HepG2 (cell line): ENCODE results near the gene GLYATL3. TPM values are rescaled to one million over a fixed set of nuclear protein-coding genes. Genes with fewer than 3 reads are reported as not detected.

Experiments
- ATF6 ChIP-seq: sonication (generic); formaldehyde crosslinking; conservative IDR thresholded peaks from 2 replicates; pipeline ENCODE4 v1.4.0; 2020; ENCODE audit warnings: missing genetic modification reagents
- EEA1 ChIP-seq: sonication (generic); formaldehyde crosslinking; IDR thresholded peaks from 2 replicates; pipeline ENCODE4 v1.5.1; 2020; ENCODE audit warnings: mild to moderate bottlenecking, missing genetic modification reagents, borderline replicate concordance
- FOXP1 ChIP-seq, 2 experiments: fragments of 450-650 bp in 1 of 2; IDR thresholded peaks; 2 replicates each; pipeline ENCODE4 v1.6.1; 2017 to 2018; ENCODE audit warnings: antibody characterized with exemption in 1 of 2
- HOXA7 ChIP-seq: sonication (generic); formaldehyde crosslinking; IDR thresholded peaks from 2 replicates; pipeline ENCODE4 v1.8.1; 2022; ENCODE audit warnings: mild to moderate bottlenecking, missing genetic modification reagents, moderate library complexity
- KAT8 ChIP-seq: IDR thresholded peaks from 2 replicates; pipeline ENCODE4 v1.6.1; 2016; ENCODE audit warnings: missing genetic modification reagents, missing compliant biosample characterization
- MTA3 ChIP-seq: sonication (generic); formaldehyde crosslinking; IDR thresholded peaks from 2 replicates; pipeline ENCODE4 v1.4.0; 2020; ENCODE audit warnings: missing genetic modification reagents
- PRPF4 ChIP-seq: fragments of 200-400 bp; formaldehyde crosslinking; IDR thresholded peaks from 2 replicates; pipeline ENCODE4 v1.6.1; 2016; ENCODE audit warnings: low read length, low read depth; ENCODE audit not compliant: poor library complexity, severe bottlenecking
- REPIN1 ChIP-seq: sonication (generic); formaldehyde crosslinking; IDR thresholded peaks from 2 replicates; pipeline ENCODE4 v1.8.0; 2022; ENCODE audit warnings: missing genetic modification reagents, low read depth, mild to moderate bottlenecking, borderline replicate concordance
- RXRA ChIP-seq: sonication (generic); formaldehyde crosslinking; IDR thresholded peaks from 2 replicates; pipeline ENCODE4 v1.5.1; 2020; ENCODE audit warnings: missing genetic modification reagents
- SRF ChIP-seq: IDR thresholded peaks from 2 replicates; pipeline ENCODE4 v1.6.1; 2011; ENCODE audit warnings: mild to moderate bottlenecking, low read depth, low read length, moderate library complexity
- TSC22D2 ChIP-seq: sonication (generic); formaldehyde crosslinking; IDR thresholded peaks from 2 replicates; pipeline ENCODE4 v1.5.1; 2020; ENCODE audit warnings: missing genetic modification reagents, mild to moderate bottlenecking, borderline replicate concordance
- ZNF225 ChIP-seq: sonication (generic); formaldehyde crosslinking; IDR thresholded peaks from 2 replicates; pipeline ENCODE4 v1.4.0; 2020; ENCODE audit warnings: mild to moderate bottlenecking, missing genetic modification reagents
- ZNF646 ChIP-seq: sonication (generic); formaldehyde crosslinking; IDR thresholded peaks from 2 replicates; pipeline ENCODE4 v1.9.0; 2021; ENCODE audit warnings: mild to moderate bottlenecking, missing genetic modification reagents
- ZNF687 ChIP-seq: sonication (generic); formaldehyde crosslinking; IDR thresholded peaks from 2 replicates; pipeline ENCODE4 v1.5.1; 2020; ENCODE audit warnings: mild to moderate bottlenecking, missing genetic modification reagents, moderate library complexity
- polyA plus RNA-seq, 8 experiments: library from polyadenylated mRNA; depleted of rRNA in 3 of 8; stranded (reverse) in 7 of 8; unstranded in 1 of 8; fragments of >200 nt; fragmentation: Illumina TruSeq in 4 of 8; extraction: Trizol in 4 of 8; gene quantifications; 2 replicates each; pipeline versions ENCODE4 v1.2.1 to v1.2.3, GENCODE V29; 2011 to 2016; ENCODE audit warnings: low read depth in 4 of 8, missing spikeins in 1 of 8, mixed read lengths in 1 of 8; ENCODE audit not compliant: insufficient read depth in 1 of 8
- total RNA-seq, 5 experiments: library from RNA; depleted of rRNA; stranded (reverse); fragments of >200 nt; fragmentation: Illumina TruSeq; extraction: Trizol; gene quantifications; 2 replicates each; pipeline ENCODE4 v1.2.3, GENCODE V29; 2016; ENCODE audit warnings: low read depth in 1 of 5

GLYATL3 gene
- total and polyA plus RNA-seq, 2 of the 13 experiments (the other 11 are each of a cell fraction or from before 2014, with no cell fraction given), result 0.05 TPM; not detected in 1

DNA sequence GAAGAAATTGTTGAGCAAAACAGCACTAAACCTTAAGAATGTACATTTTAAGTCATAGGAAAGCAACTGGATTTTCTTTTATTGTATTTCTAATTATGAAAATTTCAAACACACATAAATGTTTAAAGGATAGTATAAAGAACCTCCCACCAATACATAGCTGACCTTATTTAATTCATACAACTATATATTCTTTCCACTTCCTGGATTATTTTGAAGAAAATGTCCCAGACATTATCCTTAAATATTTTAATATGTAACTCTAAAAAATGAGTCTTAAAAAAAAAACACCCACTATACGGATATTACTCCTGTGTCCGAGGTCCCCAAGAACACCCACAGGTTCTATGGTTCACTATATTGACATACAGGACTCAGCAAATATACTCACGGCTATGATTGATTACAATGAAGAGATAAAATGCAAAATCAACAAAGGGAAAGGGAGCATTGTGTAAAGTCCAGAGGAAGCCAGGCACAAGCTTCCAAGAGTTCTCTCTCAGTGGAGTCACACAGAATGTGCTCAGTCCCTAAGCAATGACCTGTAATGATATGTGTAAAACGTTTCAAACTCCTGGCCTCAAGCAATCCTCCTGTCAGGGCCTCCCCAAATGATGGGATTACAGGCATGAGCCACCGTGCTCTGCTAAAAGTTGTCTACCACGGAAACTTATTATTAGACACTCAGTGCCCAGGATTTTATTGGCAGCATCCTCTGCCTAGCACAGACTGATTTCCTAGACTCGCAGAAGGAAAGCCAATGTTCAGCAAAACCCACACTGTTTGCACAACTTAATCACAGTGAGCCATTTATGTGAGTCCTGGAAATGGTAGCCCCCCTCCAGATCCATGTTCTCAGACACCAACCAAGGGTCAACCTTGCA lies 23.2 kb downstream of the GLYATL3 start (continued):
- TF ChIP-seq SRF (no peak), ZNF646 (CRISPR knock-in tag) (peak; percentile 62; the same call in 1 of the 2 replicates), PRPF4 (no peak), HOXA7 (no peak), RXRA (CRISPR knock-in tag) (peak; percentile 70; the same call in 1 of the 2 replicates), EEA1 (CRISPR knock-in tag) (no peak), ZNF687 (no peak), ZNF225 (CRISPR knock-in tag) (no peak), REPIN1 (CRISPR knock-in tag) (peak; percentile 92; the same call in 1 of the 2 replicates), ATF6 (CRISPR knock-in tag) (no peak; the same call in 1 of the 2 replicates), FOXP1 (IDR thresholded peaks at IDR 0.05) (peak; percentile 68; the same call in 1 of the 2 replicates), FOXP1 (CRISPR knock-in tag; IDR thresholded peaks at IDR 0.05) (peak; percentile 95), TSC22D2 (CRISPR knock-in tag) (no peak), KAT8 (peak; percentile 80), MTA3 (no peak)
